Peyer's patch (tissue), 4 donors: Measurements from ENCODE around the gene EPB41L5. TPM values are rescaled to one million over a fixed set of nuclear protein-coding genes. Genes with fewer than 3 reads are reported as not detected.

ENCODE experiments used
- DNase-seq, 3 donors: peaks; one replicate each; pipeline ENCODE4 v3.0.0-alpha.2; 2017 to 2019
- H3K27ac ChIP-seq, 4 donors: fragments of 200-600 bp; sonication (generic); one replicate each; pipeline ENCODE4 v1.5.1; 2016 to 2019
- H3K27me3 ChIP-seq, 2 donors: fragments of 200-600 bp; sonication (generic); one replicate each; pipeline ENCODE4 v1.5.1; 2019
- H3K36me3 ChIP-seq, 3 donors: fragments of 200-600 bp; sonication (generic); one replicate each; pipeline ENCODE4 v1.5.1; 2016 to 2019
- H3K4me1 ChIP-seq, 4 donors: fragments of 200-600 bp; sonication (generic); one replicate each; pipeline ENCODE4 v1.5.1; 2016 to 2019
- H3K4me3 ChIP-seq, 4 donors: fragments of 200-600 bp; sonication (generic); 1 replicate in 3 of 4; 2 replicates in 1 of 4; pipeline ENCODE4 v1.5.1; 2016 to 2019; ENCODE audit warnings: mild to moderate bottlenecking in 1 of 4
- H3K9me3 ChIP-seq, 4 donors: fragments of 200-600 bp; sonication (generic); one replicate each; pipeline ENCODE4 v1.5.1; 2016 to 2019; ENCODE audit warnings: mild to moderate bottlenecking in 1 of 4
- POLR2A ChIP-seq, 2 donors: fragments of 450-650 bp; IDR thresholded peaks; one replicate each; pipeline ENCODE4 v1.5.1; 2017; ENCODE audit warnings: antibody characterized with exemption in 2 of 2, mild to moderate bottlenecking in 2 of 2, moderate library complexity in 2 of 2
- total RNA-seq, 4 donors: library from RNA; depleted of rRNA; stranded (reverse); fragments of >200 nt; gene quantifications; one replicate each; pipeline ENCODE4 v1.1.0, GENCODE V29; 2016
- TF ChIP-seq, protein P1 (sequence below), 6 experiments: fragments of 450-650 bp in 4 of 6; fragments of 200-600 bp in 2 of 6; sonication (generic) in 1 of 6; IDR thresholded peaks; one replicate each; pipeline ENCODE4 v1.5.1; 2017 to 2019; ENCODE audit warnings: antibody characterized with exemption in 6 of 6, mild to moderate bottlenecking in 3 of 6, moderate library complexity in 1 of 6

The EPB41L5 gene
- total RNA-seq, 4 donors from 2014 or later, result 21.5 to 52.9 (median 41.4) TPM

DNA sequence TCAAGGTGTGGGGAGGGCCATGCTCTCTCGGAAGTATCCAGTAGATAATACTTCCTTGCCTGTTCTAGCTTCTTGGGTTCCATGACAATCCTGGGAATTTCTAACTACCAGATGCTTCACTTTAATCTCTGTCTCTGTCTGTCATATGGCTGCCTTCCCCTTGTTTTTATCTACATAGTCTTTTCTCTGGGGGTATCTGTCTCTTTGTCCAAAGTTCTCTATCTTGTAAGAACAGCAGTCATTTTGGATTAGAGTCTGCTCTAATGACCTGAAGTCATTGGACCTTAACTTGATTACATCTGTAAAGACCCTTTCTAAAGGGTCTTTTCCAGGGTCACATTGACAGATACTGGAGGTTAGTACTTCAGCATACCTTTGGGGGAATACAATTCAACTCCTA is 11.4 kb upstream of the EPB41L5 start:
- Histone ChIP-seq H3K27ac (no peak overlapping the region), H3K27me3 (no peaks in the 10 kb centered on the region), H3K36me3 (no peaks in the 10 kb centered on the region), H3K4me3 (no peak overlapping the region), H3K4me1 (no peaks in the 10 kb centered on the region), H3K9me3 (no peaks in the 10 kb centered on the region)
- DNase-seq, result no peak
- TF ChIP-seq POLR2A (IDR thresholded peaks at IDR 0.05), result no peak
- TF ChIP-seq, protein P1, sequence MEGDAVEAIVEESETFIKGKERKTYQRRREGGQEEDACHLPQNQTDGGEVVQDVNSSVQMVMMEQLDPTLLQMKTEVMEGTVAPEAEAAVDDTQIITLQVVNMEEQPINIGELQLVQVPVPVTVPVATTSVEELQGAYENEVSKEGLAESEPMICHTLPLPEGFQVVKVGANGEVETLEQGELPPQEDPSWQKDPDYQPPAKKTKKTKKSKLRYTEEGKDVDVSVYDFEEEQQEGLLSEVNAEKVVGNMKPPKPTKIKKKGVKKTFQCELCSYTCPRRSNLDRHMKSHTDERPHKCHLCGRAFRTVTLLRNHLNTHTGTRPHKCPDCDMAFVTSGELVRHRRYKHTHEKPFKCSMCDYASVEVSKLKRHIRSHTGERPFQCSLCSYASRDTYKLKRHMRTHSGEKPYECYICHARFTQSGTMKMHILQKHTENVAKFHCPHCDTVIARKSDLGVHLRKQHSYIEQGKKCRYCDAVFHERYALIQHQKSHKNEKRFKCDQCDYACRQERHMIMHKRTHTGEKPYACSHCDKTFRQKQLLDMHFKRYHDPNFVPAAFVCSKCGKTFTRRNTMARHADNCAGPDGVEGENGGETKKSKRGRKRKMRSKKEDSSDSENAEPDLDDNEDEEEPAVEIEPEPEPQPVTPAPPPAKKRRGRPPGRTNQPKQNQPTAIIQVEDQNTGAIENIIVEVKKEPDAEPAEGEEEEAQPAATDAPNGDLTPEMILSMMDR (IDR thresholded peaks at IDR 0.05), result no peak

- Histone ChIP-seq H3K36me3 (no peaks in the 10 kb centered on the region), H3K4me1 (no peaks in the 10 kb centered on the region), H3K9me3 (no peaks in the 10 kb centered on the region), H3K27ac (no peak overlapping the region), H3K27me3 (no peaks in the 10 kb centered on the region), H3K4me3 (no peak overlapping the region)
- DNase-seq, result no peak
- TF ChIP-seq, protein P1 (IDR thresholded peaks at IDR 0.05), result no peak
- no peak for TF ChIP-seq POLR2A (IDR thresholded peaks at IDR 0.05)
Observed at GRCh38 chr2:120004254-120004653, 8.6 kb upstream of the EPB41L5 start.

DNA sequence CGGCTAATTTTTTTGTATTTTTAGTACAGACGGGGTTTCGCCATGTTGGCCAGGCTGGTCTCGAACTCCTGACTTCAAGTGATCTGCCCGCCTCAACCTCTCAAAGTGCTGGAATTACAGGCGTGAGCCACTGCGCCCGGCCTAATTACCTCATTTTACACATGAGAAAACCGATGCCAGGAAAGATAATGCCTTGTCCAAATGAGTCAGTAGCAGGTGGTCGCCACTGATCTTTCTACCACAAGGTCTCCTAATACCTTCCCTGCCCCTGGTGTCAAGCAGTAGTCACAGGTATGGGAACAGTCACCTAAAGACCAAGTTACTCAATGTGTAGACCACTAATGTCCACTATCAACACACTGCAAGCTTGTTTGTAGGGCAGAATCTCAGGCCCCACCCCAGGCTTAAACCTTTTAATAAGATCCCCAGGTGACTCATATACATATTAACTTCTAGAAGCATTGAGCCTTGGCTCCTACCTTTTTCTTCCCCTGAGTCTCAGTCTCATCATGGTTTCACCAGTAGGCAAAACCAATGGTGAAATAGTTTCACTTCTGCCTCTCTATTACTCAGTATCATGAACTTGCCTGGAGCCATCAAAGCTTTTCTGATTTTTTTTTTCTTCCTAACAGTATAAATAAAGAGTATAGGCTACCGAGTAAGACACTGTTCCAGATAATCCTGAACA is 6.9 kb upstream of the EPB41L5 start:
- no peaks in the 10 kb centered on the region for H3K4me1 ChIP-seq
- no peak for DNase-seq
- no peak overlapping the region for H3K4me3 ChIP-seq
- no peaks in the 10 kb centered on the region for H3K36me3 ChIP-seq
- H3K27me3 ChIP-seq, result no peaks in the 10 kb centered on the region
- no peak overlapping the region for H3K27ac ChIP-seq
- no peaks in the 10 kb centered on the region for H3K9me3 ChIP-seq
- TF ChIP-seq, protein P1 (IDR thresholded peaks at IDR 0.05), result no peak
- no peak for TF ChIP-seq POLR2A (IDR thresholded peaks at IDR 0.05)

DNA sequence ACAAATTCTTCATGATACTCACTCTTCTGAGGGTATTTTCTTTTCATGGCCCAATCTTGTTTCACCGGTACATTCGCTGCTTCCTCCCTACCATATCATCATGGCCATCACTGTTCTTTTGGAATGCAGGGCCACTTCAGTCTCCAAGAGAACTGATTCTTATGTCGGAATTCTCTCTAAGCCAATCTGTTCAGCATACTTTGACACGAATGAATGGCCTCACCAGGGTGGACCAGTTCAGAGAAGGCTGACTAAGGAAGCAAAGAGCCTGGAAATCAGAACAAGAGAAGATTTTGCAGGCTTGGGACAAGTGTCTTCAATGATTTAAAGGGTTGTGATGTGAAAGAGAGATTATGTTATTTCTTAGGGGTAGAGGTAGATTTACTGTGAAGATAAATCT is 5.0 kb upstream of the EPB41L5 start:
- H3K36me3 ChIP-seq, result no peaks in the 10 kb centered on the region
- no peak for TF ChIP-seq POLR2A (IDR thresholded peaks at IDR 0.05)
- TF ChIP-seq, protein P1 (IDR thresholded peaks at IDR 0.05), result no peak
- no peak overlapping the region for H3K27ac ChIP-seq
- no peak for DNase-seq
- H3K9me3 ChIP-seq, result no peaks in the 10 kb centered on the region
- peaks cover 0 to 10% (median 0%) of the 10 kb centered on the region in 4 donors for H3K4me1 ChIP-seq
- no peak overlapping the region for H3K4me3 ChIP-seq
- no peaks in the 10 kb centered on the region for H3K27me3 ChIP-seq

- no peak for TF ChIP-seq POLR2A (IDR thresholded peaks at IDR 0.05)
- TF ChIP-seq, protein P1 (IDR thresholded peaks at IDR 0.05), result no peak
- peak overlapping the region; percentile 62 to 98 (median 86) for H3K4me3 ChIP-seq
- no peaks in the 10 kb centered on the region for H3K9me3 ChIP-seq
- H3K27me3 ChIP-seq, result no peaks in the 10 kb centered on the region
- H3K36me3 ChIP-seq, result no peaks in the 10 kb centered on the region
- H3K4me1 ChIP-seq, result peaks cover 0 to 19% (median 0%) of the 10 kb centered on the region in 4 donors
- H3K27ac ChIP-seq, result peak overlapping the region; percentile 82 to 91 (median 83)
- no peak for DNase-seq
Observed at GRCh38 chr2:120012363-120012762, 514 bp upstream of the EPB41L5 start.
